ENCODE measurements around the gene MTA3. TPM values are rescaled to one million over a fixed set of nuclear protein-coding genes. Genes with fewer than 3 reads are reported as not detected.
"Not testable (repeated sequence)": the region's sequence is repeated elsewhere in the genome, so short reads cannot be mapped to it uniquely, and the experiment has no call there.

Gene MTA3
- total and polyA plus RNA-seq, 9 of the 15 experiments (the other 6 are each of a cell fraction or from before 2014, with no cell fraction given) = 12.4 to 39.6 (median 23.5) TPM

- ChIA-PET POLR2A (no interaction called here), CTCF (ENCODE audit: low intra/inter-chr PET ratio) (no interaction called here)
- H2AFZ ChIP-seq (ENCODE audit: low read depth, low read length) = no peak overlapping the region
- ATAC-seq (peak; percentile 29; the same call in 2 of the 3 replicates), DNase-seq (ENCODE audit: extremely low read depth in 1 of 4, low spot score in 3 of 4) (no peak), FAIRE-seq (no peak)
- H3K79me2 ChIP-seq (ENCODE audit: control insufficient read depth, insufficient read depth, low read length) = no peaks in the 10 kb centered on the region
- in situ Hi-C loops (cut with MboI) = loop anchor here (10.0 kb wide), 1 partner anchor 346 kb away; no protein-coding TSS in a partner anchor
- H3K4me3 ChIP-seq = no peak overlapping the region
- no peak overlapping the region for H3K9ac ChIP-seq (ENCODE audit: insufficient read depth in 1 of 2, low read depth in 2 of 2, low read length in 2 of 2)
- peak in 1 of 3 experiments; percentile 23; a peak in 1 of 6 replicates for TF ChIP-seq CTCF (IDR thresholded peaks at IDR 0.05 in 2 of 3, conservative IDR thresholded peaks at IDR 0.05 in 1 of 3; ENCODE audit: insufficient read depth in 2 of 3, low read depth in 1 of 3, low read length in 3 of 3)
- TF ChIP-seq CBX2 (IDR thresholded peaks at IDR 0.05; ENCODE audit: insufficient read depth, low read length, poor library complexity, severe bottlenecking) = no peak
- 27% methylated on average over 3 of the region's 3 CpGs for WGBS (ENCODE audit: insufficient coverage, low coverage, missing lambda C conversion rate)
- H3K4me1 ChIP-seq (replicated peaks in 1 of 2; ENCODE audit: control insufficient read depth in 2 of 2, insufficient read depth in 2 of 2, low read length in 2 of 2) = no peaks in the 10 kb centered on the region; a peak in 1 of 5 replicates
- no peaks in the 10 kb centered on the region for H3K9me1 ChIP-seq (ENCODE audit: control insufficient read depth, insufficient read depth, low read length)
- H4K20me1 ChIP-seq (replicated peaks; ENCODE audit: control insufficient read depth, insufficient read depth, low read length) = no peaks in the 10 kb centered on the region
- H3K9me3 ChIP-seq (replicated peaks; ENCODE audit: control insufficient read depth, insufficient read depth, low read depth, low read length) = no peaks in the 10 kb centered on the region
- no peak overlapping the region for H3K4me2 ChIP-seq (ENCODE audit: insufficient read depth, low read length)
- intact Hi-C loops (cut with micrococcal nuclease) = no loop called here
- BruUV-seq (replicated peaks) = no TSS peak
- H3K27me3 ChIP-seq (ENCODE audit: control insufficient read depth in 2 of 2, insufficient read depth in 2 of 2, low read length in 2 of 2) = peaks cover 15 to 28% of the 10 kb centered on the region in 2 experiments
- no peaks in the 10 kb centered on the region for H3K36me3 ChIP-seq (ENCODE audit: control insufficient read depth, insufficient read depth, low read length)
- no peak overlapping the region for H3K27ac ChIP-seq (ENCODE audit: extremely low read depth, low read depth, low read length)
Measured at GRCh38 chr2:42558827-42559226, 9.6 kb upstream of the MTA3 start.

- ATAC-seq; intact Hi-C loops (cut with micrococcal nuclease); H3K4me3 ChIP-seq; H3K79me2 ChIP-seq (ENCODE audit: control insufficient read depth, insufficient read depth, low read length); H3K9me3 ChIP-seq (replicated peaks; ENCODE audit: control insufficient read depth, insufficient read depth, low read depth, low read length); H4K20me1 ChIP-seq (replicated peaks; ENCODE audit: control insufficient read depth, insufficient read depth, low read length); BruUV-seq (replicated peaks); H2AFZ ChIP-seq (ENCODE audit: low read depth, low read length); POLR2A ChIA-PET; H3K4me2 ChIP-seq (ENCODE audit: insufficient read depth, low read length); H3K4me1 ChIP-seq (replicated peaks in 1 of 2; ENCODE audit: control insufficient read depth in 2 of 2, insufficient read depth in 2 of 2, low read length in 2 of 2); CTCF ChIA-PET (ENCODE audit: low intra/inter-chr PET ratio); H3K9ac ChIP-seq (ENCODE audit: insufficient read depth in 1 of 2, low read depth in 2 of 2, low read length in 2 of 2); DNase-seq (ENCODE audit: extremely low read depth in 1 of 4, low spot score in 3 of 4); H3K9me1 ChIP-seq (ENCODE audit: control insufficient read depth, insufficient read depth, low read length); H3K36me3 ChIP-seq (ENCODE audit: control insufficient read depth, insufficient read depth, low read length); in situ Hi-C loops (cut with MboI); H3K27ac ChIP-seq (ENCODE audit: extremely low read depth, low read depth, low read length); FAIRE-seq: not testable (repeated sequence)
- H3K27me3 ChIP-seq (ENCODE audit: control insufficient read depth in 2 of 2, insufficient read depth in 2 of 2, low read length in 2 of 2) = peaks cover 9 to 20% of the 10 kb centered on the region in 2 experiments; a peak in 4 of 5 replicates
- 10% methylated on average over 13 of the region's 13 CpGs for WGBS (ENCODE audit: insufficient coverage, low coverage, missing lambda C conversion rate)
Measured at GRCh38 chr2:42560133-42560532, 8.3 kb upstream of the MTA3 start.

Data from K562 (cell line).